OCI-LY7 (cell line): ENCODE results near the gene CHCHD5. TPM values are rescaled to one million over a fixed set of nuclear protein-coding genes. Genes with fewer than 3 reads are reported as not detected.
A peak's percentile ranks its signal among the peaks of the same experiment; 100 is the strongest.

ENCODE experiments used
- BruUV-seq: library from RNA; stranded (reverse); fragments of 400-500 nt; replicated peaks from 2 replicates; lab custom pipeline; 2021; lab: Mats Ljungman, UMichigan
- CTCF ChIA-PET: fragments of 300-600 bp; sonication (Branson Sonifier 250); formaldehyde crosslinking; loops from one replicate; lab custom pipeline; 2022; ENCODE audit warnings: antibody characterized with exemption; ENCODE audit not compliant: unreplicated experiment; lab: Charles Lee
- POLR2A ChIA-PET: fragments of 300-600 bp; sonication (Branson Sonifier 250); formaldehyde crosslinking; loops from one replicate; lab custom pipeline; 2022; ENCODE audit warnings: antibody characterized with exemption; lab: Charles Lee
- DNase-seq: peaks from one replicate; pipeline ENCODE4 v3.0.0-alpha.2; 2015; ENCODE audit warnings: low spot score
- H2AFZ ChIP-seq: fragments of 200-600 bp; sonication (generic), shearing (Covaris generic); 2 replicates; pipeline ENCODE4 v1.6.1; 2014; ENCODE audit warnings: mild to moderate bottlenecking, antibody characterized with exemption, low read length, moderate library complexity
- H3K27ac ChIP-seq: fragments of 200-600 bp; sonication (generic); 2 replicates; pipeline ENCODE4 v1.5.1; 2014; ENCODE audit warnings: mixed run types, low read depth, mild to moderate bottlenecking, moderate library complexity, low read length, inconsistent platforms; ENCODE audit not compliant: poor library complexity, severe bottlenecking
- H3K36me3 ChIP-seq: fragments of 200-600 bp; sonication (generic); 2 replicates; pipeline ENCODE4 v1.6.1; 2014; ENCODE audit warnings: mild to moderate bottlenecking, antibody characterized with exemption, low read length, moderate library complexity, mixed read lengths; ENCODE audit not compliant: insufficient read depth
- H3K4me1 ChIP-seq: fragments of 200-600 bp; sonication (generic); 2 replicates; pipeline ENCODE4 v1.5.1; 2014; ENCODE audit warnings: mild to moderate bottlenecking, low read length; ENCODE audit not compliant: insufficient read depth, poor library complexity, severe bottlenecking
- H3K4me2 ChIP-seq: fragments of 200-600 bp; sonication (generic); 2 replicates; pipeline ENCODE4 v1.6.1; 2014; ENCODE audit warnings: mild to moderate bottlenecking, low read length
- H3K4me3 ChIP-seq: fragments of 200-600 bp; sonication (generic); 2 replicates; pipeline ENCODE4 v1.5.1; 2014; ENCODE audit warnings: mild to moderate bottlenecking, low read depth, low read length; ENCODE audit not compliant: poor library complexity, severe bottlenecking
- H3K79me2 ChIP-seq: fragments of 200-600 bp; sonication (generic); 2 replicates; pipeline ENCODE4 v1.6.1; 2016; ENCODE audit warnings: low read depth, mild to moderate bottlenecking, low read length, moderate library complexity, mixed read lengths; ENCODE audit not compliant: insufficient read depth
- H3K9me2 ChIP-seq: fragments of 200-600 bp; sonication (generic); 2 replicates; pipeline ENCODE4 v1.6.1; 2016; ENCODE audit warnings: mild to moderate bottlenecking, low read length, mixed read lengths; ENCODE audit not compliant: insufficient read depth
- H3K9me3 ChIP-seq: fragments of 200-600 bp; sonication (generic); 2 replicates; pipeline ENCODE4 v1.6.1; 2014; ENCODE audit warnings: mild to moderate bottlenecking, mixed run types, low read length, mixed read lengths
- H4K20me1 ChIP-seq: fragments of 200-600 bp; sonication (generic); 2 replicates; pipeline ENCODE4 v1.6.1; 2014; ENCODE audit warnings: mild to moderate bottlenecking, antibody characterized with exemption, low read length, moderate library complexity, mixed read lengths; ENCODE audit not compliant: insufficient read depth
- CTCF ChIP-seq: fragments of 200-600 bp; sonication (generic); conservative IDR thresholded peaks from 2 replicates; pipeline ENCODE4 v1.5.1; 2014; ENCODE audit warnings: mild to moderate bottlenecking, antibody characterized with exemption, low read length, moderate library complexity, mixed read lengths
- EZH2phosphoT487 ChIP-seq: fragments of 200-600 bp; sonication (generic); IDR thresholded peaks from 2 replicates; pipeline ENCODE4 v1.6.1; 2018; ENCODE audit warnings: low read depth, borderline replicate concordance, mild to moderate bottlenecking, mixed run types, antibody characterized with exemption, low read length, moderate library complexity, mixed read lengths
- intact Hi-C: fragments of 100-400 bp; cut with micrococcal nuclease; formaldehyde crosslinking; loops from one replicate; pipeline ENCODE4 v1.10.0; 2022; ENCODE audit not compliant: unreplicated experiment
- total RNA-seq, 2 experiments: library from RNA; depleted of rRNA in 1 of 2; stranded (reverse); fragments of >200 nt in 1 of 2; shearing (Covaris generic) in 1 of 2; gene quantifications; 2 replicates each; pipeline ENCODE4 v1.2.3, GENCODE V29; 2014 to 2022

CHCHD5 gene
- total RNA-seq, 2 experiments from 2014 or later: 22.5 to 36.0 TPM

- intact Hi-C loops: no loop called here
- H3K79me2 ChIP-seq: no peaks in the 10 kb centered on the region
- POLR2A ChIA-PET: interaction anchor here (0.8 kb wide), 1 partner anchor 54 kb away, joined by 3 read pairs; no protein-coding TSS in a partner anchor
- TF ChIP-seq EZH2phosphoT487 (no peak), CTCF (no peak)
- no peak overlapping the region for H2AFZ ChIP-seq
- H3K36me3 ChIP-seq: no peaks in the 10 kb centered on the region
- no peaks in the 10 kb centered on the region for H3K9me2 ChIP-seq
- H3K4me3 ChIP-seq: no peak overlapping the region
- H4K20me1 ChIP-seq: no peaks in the 10 kb centered on the region
- no TSS peak for BruUV-seq
- DNase-seq: no peak
- CTCF ChIA-PET: no interaction called here
- H3K27ac ChIP-seq: no peak overlapping the region
- no peaks in the 10 kb centered on the region for H3K9me3 ChIP-seq
- H3K4me2 ChIP-seq: no peak overlapping the region
- H3K4me1 ChIP-seq: peaks cover 11% of the 10 kb centered on the region
Measured at GRCh38 chr2:112634874-112635157, 50.4 kb downstream of the CHCHD5 start.

GRCh38 chr2:112636605-112637288, 52.3 kb downstream of the CHCHD5 start:
- TF ChIP-seq EZH2phosphoT487: no peak
- no peak for TF ChIP-seq CTCF
- H3K9me3 ChIP-seq: no peaks in the 10 kb centered on the region
- no peak overlapping the region for H2AFZ ChIP-seq
- no peak overlapping the region for H3K4me2 ChIP-seq
- no peak overlapping the region for H3K4me3 ChIP-seq
- no peaks in the 10 kb centered on the region for H3K9me2 ChIP-seq
- POLR2A ChIA-PET: interaction anchor here (0.6 to 1.2 kb wide), 6 partner anchors 9 to 959 kb away, joined by 3 to 5 read pairs (median 4); partner anchors contain the start of gene SLC20A1
- DNase-seq: peak; percentile 22
- peaks cover 1% of the 10 kb centered on the region for H3K4me1 ChIP-seq
- BruUV-seq: no TSS peak
- no peaks in the 10 kb centered on the region for H4K20me1 ChIP-seq
- H3K27ac ChIP-seq: no peak overlapping the region
- CTCF ChIA-PET: interaction anchor here (0.6 kb wide), 1 partner anchor 9 kb away, joined by 6 read pairs; no protein-coding TSS in a partner anchor
- H3K79me2 ChIP-seq: no peaks in the 10 kb centered on the region
- H3K36me3 ChIP-seq: no peaks in the 10 kb centered on the region
- intact Hi-C loops: no loop called here

GRCh38 chr2:112637289-112637660, 52.9 kb downstream of the CHCHD5 start:
- H3K4me1 ChIP-seq: peaks cover 4% of the 10 kb centered on the region
- no peaks in the 10 kb centered on the region for H3K79me2 ChIP-seq
- BruUV-seq: no TSS peak
- intact Hi-C loops: no loop called here
- POLR2A ChIA-PET: interaction anchor here (0.6 to 1.2 kb wide), 5 partner anchors 8 to 248 kb away, joined by 3 to 5 read pairs (median 4); partner anchors contain the start of gene SLC20A1
- H3K27ac ChIP-seq: no peak overlapping the region
- no peak overlapping the region for H2AFZ ChIP-seq
- no peaks in the 10 kb centered on the region for H4K20me1 ChIP-seq
- H3K4me3 ChIP-seq: no peak overlapping the region
- H3K9me2 ChIP-seq: no peaks in the 10 kb centered on the region
- CTCF ChIA-PET: interaction anchor here (0.6 kb wide), 1 partner anchor 9 kb away, joined by 6 read pairs; no protein-coding TSS in a partner anchor
- TF ChIP-seq CTCF: no peak
- DNase-seq: no peak
- H3K4me2 ChIP-seq: no peak overlapping the region
- H3K9me3 ChIP-seq: no peaks in the 10 kb centered on the region
- no peaks in the 10 kb centered on the region for H3K36me3 ChIP-seq
